Endodermal cell (in vitro differentiated cells): Measurements from ENCODE around the gene SLC44A1. TPM values are rescaled to one million over a fixed set of nuclear protein-coding genes. Genes with fewer than 3 reads are reported as not detected.

Experiments used
- DNase-seq: peaks from one replicate; pipeline ENCODE4 v3.0.0-alpha.2; 2017
- H3K27ac ChIP-seq: 2 replicates; pipeline ENCODE4 v1.5.1; 2013; ENCODE audit warnings: mild to moderate bottlenecking, low read depth, low read length, moderate library complexity
- H3K27me3 ChIP-seq: 2 replicates; pipeline ENCODE4 v1.6.1; 2013; ENCODE audit warnings: mild to moderate bottlenecking, low read length, moderate library complexity; ENCODE audit not compliant: insufficient read depth, control insufficient read depth, poor library complexity, severe bottlenecking
- H3K36me3 ChIP-seq: 2 replicates; pipeline ENCODE4 v1.7.0; 2013; ENCODE audit warnings: mild to moderate bottlenecking, low read length, moderate library complexity; ENCODE audit not compliant: control insufficient read depth, insufficient read depth
- H3K4me1 ChIP-seq: one replicate; pipeline ENCODE4 v1.7.0; 2013; ENCODE audit warnings: low read length; ENCODE audit not compliant: control insufficient read depth, insufficient read depth
- H3K4me3 ChIP-seq: 2 replicates; pipeline ENCODE4 v1.5.1; 2013; ENCODE audit warnings: mild to moderate bottlenecking, low read length, moderate library complexity
- H3K9ac ChIP-seq: 2 replicates; pipeline ENCODE4 v1.6.1; 2013; ENCODE audit warnings: mild to moderate bottlenecking, low read length, moderate library complexity; ENCODE audit not compliant: poor library complexity, severe bottlenecking; ENCODE audit errors: extremely low read depth
- H3K9me3 ChIP-seq: 2 replicates; pipeline ENCODE4 v1.6.1; 2013; ENCODE audit warnings: mild to moderate bottlenecking, low read length, moderate library complexity; ENCODE audit not compliant: control insufficient read depth
- H3K27ac Mint-ChIP-seq: 2 replicates; pipeline ENCODE4 v1.8.0; 2020; ENCODE audit warnings: mixed read lengths
- H3K27me3 Mint-ChIP-seq: 2 replicates; pipeline ENCODE4 v1.8.0; 2021; ENCODE audit warnings: mild to moderate bottlenecking, mixed read lengths; ENCODE audit not compliant: insufficient read depth
- H3K36me3 Mint-ChIP-seq: 2 replicates; pipeline ENCODE4 v1.8.0; 2020; ENCODE audit warnings: low read depth, mixed read lengths
- H3K4me1 Mint-ChIP-seq: 2 replicates; pipeline ENCODE4 v1.8.0; 2020; ENCODE audit warnings: mixed read lengths
- H3K4me3 Mint-ChIP-seq: 2 replicates; pipeline ENCODE4 v1.8.0; 2020; ENCODE audit warnings: mild to moderate bottlenecking, moderate library complexity, mixed read lengths
- H3K9me3 Mint-ChIP-seq: 2 replicates; pipeline ENCODE4 v1.8.0; 2020; ENCODE audit warnings: mild to moderate bottlenecking, mixed read lengths
- CTCF ChIP-seq: fragments of 200-600 bp; sonication (generic); conservative IDR thresholded peaks from 2 replicates; pipeline ENCODE4 v1.5.0; 2021; ENCODE audit warnings: antibody characterized with exemption, mild to moderate bottlenecking
- WGBS, 2 experiments: methylation state at CpG; one replicate each; pipeline versions ENCODE4 v1.1.5 to v1.1.7; 2013; ENCODE audit warnings: missing lambda C conversion rate in 2 of 2, mixed read lengths in 1 of 2; ENCODE audit not compliant: insufficient coverage in 1 of 2, insufficient read length in 1 of 2; 5-methylcytosine and 5-hydroxymethylcytosine counted together
- total RNA-seq, 2 donors: library from RNA; stranded (reverse); fragmentation: NEBNext Ultra II Directional in 1 of 2; extraction: Animal tissue kit (Norgen Biotek cat#: 25700) in 1 of 2; gene quantifications; 2 replicates in 1 of 2; 3 replicates in 1 of 2; pipeline ENCODE4 v1.2.1, GENCODE V29; 2021

The SLC44A1 gene
- total RNA-seq, 2 donors from 2014 or later = 69.7 to 73.4 TPM

- Histone ChIP-seq H3K4me3 (no peak overlapping the region), H3K36me3 (peaks cover 9% of the 10 kb centered on the region), H3K27me3 (no peaks in the 10 kb centered on the region), H3K27ac (no peak overlapping the region), H3K9ac (no peak overlapping the region), H3K4me1 (peaks cover 13% of the 10 kb centered on the region), H3K9me3 (no peaks in the 10 kb centered on the region)
- Mint-ChIP-seq H3K27ac (no peak overlapping the region), H3K27me3 (no peaks in the 10 kb centered on the region), H3K4me3 (no peak overlapping the region), H3K9me3 (no peaks in the 10 kb centered on the region), H3K4me1 (peaks cover 55% of the 10 kb centered on the region), H3K36me3 (peaks cover 4% of the 10 kb centered on the region)
- DNase-seq = no peak
- 100% methylated on average over 3 of the region's 5 CpGs; no CpG with 5 or more reads in 1 of the 2 experiments for WGBS, 2 experiments
- no peak for TF ChIP-seq CTCF
These were observed 62.1 kb downstream of the SLC44A1 start for GRCh38 chr9:105306351-105307140.

GRCh38 chr9:105307591-105308130 lies 63.2 kb downstream of the SLC44A1 start:
- Histone ChIP-seq H3K4me1 (peaks cover 9% of the 10 kb centered on the region), H3K4me3 (no peak overlapping the region), H3K27me3 (no peaks in the 10 kb centered on the region), H3K36me3 (peaks cover 9% of the 10 kb centered on the region), H3K27ac (no peak overlapping the region), H3K9ac (no peak overlapping the region), H3K9me3 (no peaks in the 10 kb centered on the region)
- no peaks in the 10 kb centered on the region for H3K9me3 Mint-ChIP-seq
- no peak for DNase-seq
- peaks cover 4% of the 10 kb centered on the region for H3K36me3 Mint-ChIP-seq
- peak overlapping the region; percentile 13 for H3K27ac Mint-ChIP-seq
- H3K27me3 Mint-ChIP-seq = no peaks in the 10 kb centered on the region
- no peak overlapping the region for H3K4me3 Mint-ChIP-seq
- H3K4me1 Mint-ChIP-seq = peaks cover 56% of the 10 kb centered on the region
- no peak for TF ChIP-seq CTCF
- WGBS, 2 experiments = 97 to 100% methylated on average over 1 to 2 of the region's 2 CpGs

DNA sequence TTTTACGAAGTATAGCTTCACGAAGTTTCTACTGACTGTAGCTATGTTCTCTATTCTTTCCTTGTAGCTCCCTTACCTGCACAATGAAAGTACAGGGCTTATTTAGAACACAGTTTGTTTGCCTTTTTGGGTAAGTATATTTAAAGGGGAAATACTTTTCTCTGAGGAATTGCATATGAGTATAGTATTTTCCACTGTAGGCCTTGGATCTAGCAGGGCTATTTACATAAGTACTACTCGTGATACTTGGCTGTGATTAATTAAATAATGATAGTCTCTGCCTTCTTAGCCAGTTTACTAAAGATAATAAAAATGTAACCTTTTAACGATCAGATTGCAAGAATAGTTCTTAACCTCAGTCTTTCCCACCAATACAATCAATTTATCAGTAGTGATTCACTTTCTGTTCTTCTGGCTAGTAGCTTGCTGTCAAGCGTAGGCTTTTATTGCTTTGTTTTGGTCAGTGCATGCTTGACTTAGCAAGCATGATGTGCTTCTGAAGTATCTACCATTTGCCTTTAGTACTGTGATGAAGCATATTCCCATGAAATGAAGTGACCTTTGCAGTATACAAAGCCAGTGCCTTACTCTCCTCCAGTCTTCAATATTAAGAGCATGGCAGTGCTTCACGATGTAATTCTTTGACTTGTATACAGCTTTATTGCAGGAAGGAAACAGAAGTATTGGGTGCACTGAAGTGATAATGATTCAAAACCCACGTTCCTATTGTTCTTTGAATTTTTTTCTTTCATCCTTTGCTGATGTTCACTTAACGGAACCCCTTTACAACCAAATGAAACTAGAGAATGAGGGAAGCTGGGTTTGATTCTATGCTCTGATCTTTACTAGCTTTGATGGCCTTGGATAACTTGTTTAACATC lies 64.2 kb downstream of the SLC44A1 start:
- no peaks in the 10 kb centered on the region for H3K9me3 Mint-ChIP-seq
- Histone ChIP-seq H3K9me3 (no peaks in the 10 kb centered on the region), H3K9ac (no peak overlapping the region), H3K27me3 (no peaks in the 10 kb centered on the region), H3K27ac (no peak overlapping the region), H3K4me3 (no peak overlapping the region), H3K36me3 (peaks cover 9% of the 10 kb centered on the region), H3K4me1 (peaks cover 9% of the 10 kb centered on the region)
- H3K4me3 Mint-ChIP-seq = no peak overlapping the region
- H3K4me1 Mint-ChIP-seq = peaks cover 55% of the 10 kb centered on the region
- no peak overlapping the region for H3K27ac Mint-ChIP-seq
- 88 to 92% methylated on average over 6 to 8 of the region's 8 CpGs for WGBS, 2 experiments
- no peaks in the 10 kb centered on the region for H3K36me3 Mint-ChIP-seq
- no peak for DNase-seq
- no peaks in the 10 kb centered on the region for H3K27me3 Mint-ChIP-seq
- TF ChIP-seq CTCF = no peak
